ENCODE data around the gene RPH3AL.

- TF ChIP-seq CTCF (IDR thresholded peaks at IDR 0.05) = no peak
- TF ChIP-seq POLR2A (IDR thresholded peaks at IDR 0.05) = no peak
Measured at GRCh38 chr17:332558-333322, 19.9 kb downstream of the RPH3AL start.

All from testis (tissue), 2 donors.